SK-N-SH treated with all-trans-retinoic acid at 6 μM for 48 hours (cell line): ENCODE measurements around the gene AKAP17A.
"Not testable (repeated sequence)": the region's sequence is repeated elsewhere in the genome, so short reads cannot be mapped to it uniquely, and the experiment has no call there.

Experiments used
- ATAC-seq: fragments of 200-7000 bp; cut with Tn5 transposase; 3 replicates; pipeline ENCODE4 v1.9.1; 2020; ENCODE audit warnings: mild to moderate bottlenecking, moderate library complexity
- ARNTL ChIP-seq: fragments of 450-650 bp; formaldehyde crosslinking; IDR thresholded peaks from 2 replicates; pipeline ENCODE4 v1.5.0; 2020; ENCODE audit warnings: low read depth, mild to moderate bottlenecking, moderate library complexity, borderline replicate concordance
- BACH2 ChIP-seq: fragments of 250-450 bp; sonication (Bioruptor Pico); IDR thresholded peaks from 2 replicates; pipeline ENCODE4 v1.9.0; 2021; ENCODE audit warnings: mild to moderate bottlenecking, borderline replicate concordance
- CSDC2 ChIP-seq: fragments of 250-450 bp; sonication (Bioruptor Pico); IDR thresholded peaks from 2 replicates; pipeline ENCODE4 v1.5.0; 2020; ENCODE audit warnings: mild to moderate bottlenecking, moderate library complexity
- ISL1 ChIP-seq: fragments of 250-450 bp; sonication (Bioruptor Pico); IDR thresholded peaks from 2 replicates; pipeline ENCODE4 v2.1.2; 2022; ENCODE audit warnings: mild to moderate bottlenecking, moderate library complexity
- OSR1 ChIP-seq: fragments of 250-450 bp; sonication (Bioruptor Pico); IDR thresholded peaks from 2 replicates; pipeline ENCODE4 v1.8.0; 2022; ENCODE audit warnings: moderate library complexity, mild to moderate bottlenecking, inconsistent platforms
- PPARA ChIP-seq: fragments of 250-450 bp; sonication (Bioruptor Pico); IDR thresholded peaks from 2 replicates; pipeline ENCODE4 v1.5.0; 2020; ENCODE audit warnings: mild to moderate bottlenecking, borderline replicate concordance
- SNAI2 ChIP-seq: fragments of 250-450 bp; sonication (Bioruptor Pico); IDR thresholded peaks from 2 replicates; pipeline ENCODE4 v1.5.0; 2020; ENCODE audit warnings: mild to moderate bottlenecking, moderate library complexity
- TCF4 ChIP-seq: fragments of 250-450 bp; sonication (Bioruptor Pico); IDR thresholded peaks from 2 replicates; pipeline ENCODE4 v1.8.0; 2021; ENCODE audit warnings: mild to moderate bottlenecking, moderate library complexity, borderline replicate concordance
- TOX ChIP-seq: fragments of 250-450 bp; sonication (Bioruptor Pico); IDR thresholded peaks from 2 replicates; pipeline ENCODE4 v1.8.0; 2021; ENCODE audit warnings: mild to moderate bottlenecking, moderate library complexity, borderline replicate concordance
- ZFP3 ChIP-seq: fragments of 250-450 bp; sonication (Bioruptor Pico); IDR thresholded peaks from 2 replicates; pipeline ENCODE4 v1.5.0; 2020; ENCODE audit warnings: mild to moderate bottlenecking, moderate library complexity
- ZFP30 ChIP-seq: fragments of 450-650 bp; formaldehyde crosslinking; IDR thresholded peaks from 2 replicates; pipeline ENCODE4 v1.5.0; 2022; ENCODE audit warnings: mild to moderate bottlenecking, moderate library complexity
- ZNF565 ChIP-seq: fragments of 450-650 bp; formaldehyde crosslinking; conservative IDR thresholded peaks from 2 replicates; pipeline ENCODE4 v1.5.0; 2020; ENCODE audit warnings: low read depth, mild to moderate bottlenecking, moderate library complexity
- ZNF70 ChIP-seq: fragments of 450-650 bp; formaldehyde crosslinking; IDR thresholded peaks from 2 replicates; pipeline ENCODE4 v1.5.0; 2020; ENCODE audit warnings: mild to moderate bottlenecking, moderate library complexity
- ZNF8 ChIP-seq: fragments of 450-650 bp; formaldehyde crosslinking; IDR thresholded peaks from 2 replicates; pipeline ENCODE4 v1.5.0; 2020; ENCODE audit warnings: mild to moderate bottlenecking, moderate library complexity
- TF ChIP-seq, protein P1 (sequence below): fragments of 250-450 bp; sonication (Bioruptor Pico); IDR thresholded peaks from 2 replicates; pipeline ENCODE4 v1.8.0; 2021; ENCODE audit warnings: low read depth, mild to moderate bottlenecking, moderate library complexity, borderline replicate concordance
- TF ChIP-seq, protein P2 (sequence below): fragments of 250-450 bp; sonication (Bioruptor Pico); IDR thresholded peaks from 2 replicates; pipeline ENCODE4 v1.5.1; 2021; ENCODE audit warnings: mild to moderate bottlenecking, moderate library complexity
- TF ChIP-seq, protein P3 (sequence below): fragments of 250-450 bp; sonication (Bioruptor Pico); IDR thresholded peaks from 2 replicates; pipeline ENCODE4 v1.8.0; 2020; ENCODE audit warnings: mild to moderate bottlenecking, moderate library complexity, borderline replicate concordance
- TF ChIP-seq, protein P4 (sequence below): fragments of 250-450 bp; sonication (Bioruptor Pico); IDR thresholded peaks from 2 replicates; pipeline ENCODE4 v1.5.0; 2020; ENCODE audit warnings: mild to moderate bottlenecking, moderate library complexity

AKAP17A gene

DNA sequence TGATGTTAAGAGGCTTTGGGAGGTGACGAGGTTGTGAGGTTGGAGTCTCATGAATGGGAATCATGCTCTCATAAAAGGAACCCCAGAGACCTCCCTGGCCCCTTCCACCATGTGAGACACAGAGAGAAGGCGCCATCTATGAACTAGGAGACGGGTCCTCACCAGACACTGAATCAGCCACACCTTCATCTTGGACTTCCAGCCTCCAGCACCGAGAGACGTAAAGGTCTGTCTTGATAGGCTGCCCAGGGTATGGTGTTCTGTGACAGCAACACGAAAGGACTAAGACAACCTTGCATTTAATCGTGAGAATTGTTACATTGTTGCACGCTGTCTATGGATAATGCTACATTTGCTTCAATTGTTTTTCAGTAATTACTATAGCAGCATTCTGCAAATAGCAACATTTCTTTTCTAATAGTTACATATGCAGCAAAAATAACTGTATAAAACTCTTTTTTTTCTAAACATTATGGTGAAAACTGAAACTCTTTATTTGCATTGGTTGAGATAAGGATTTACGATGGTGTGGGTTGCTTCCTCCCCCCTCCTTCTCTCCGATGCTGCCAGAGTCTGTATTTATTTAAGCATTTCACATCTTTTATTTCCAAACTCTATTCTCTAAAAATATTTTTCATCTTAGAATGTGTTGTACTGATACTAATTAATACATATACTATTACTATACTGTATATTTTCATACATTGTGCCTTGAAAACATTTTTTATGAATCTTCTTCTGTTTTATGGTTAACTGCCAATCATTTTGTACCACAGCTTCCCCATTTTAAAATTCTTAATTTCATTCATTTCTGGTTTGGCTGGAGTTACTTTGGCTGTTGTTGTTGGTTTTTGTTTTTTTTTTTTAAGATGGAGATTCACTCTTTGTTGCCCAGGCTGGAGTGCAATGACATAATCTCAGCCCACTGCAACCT is 26.4 kb upstream of the AKAP17A start:
- TF ChIP-seq, protein P1, sequence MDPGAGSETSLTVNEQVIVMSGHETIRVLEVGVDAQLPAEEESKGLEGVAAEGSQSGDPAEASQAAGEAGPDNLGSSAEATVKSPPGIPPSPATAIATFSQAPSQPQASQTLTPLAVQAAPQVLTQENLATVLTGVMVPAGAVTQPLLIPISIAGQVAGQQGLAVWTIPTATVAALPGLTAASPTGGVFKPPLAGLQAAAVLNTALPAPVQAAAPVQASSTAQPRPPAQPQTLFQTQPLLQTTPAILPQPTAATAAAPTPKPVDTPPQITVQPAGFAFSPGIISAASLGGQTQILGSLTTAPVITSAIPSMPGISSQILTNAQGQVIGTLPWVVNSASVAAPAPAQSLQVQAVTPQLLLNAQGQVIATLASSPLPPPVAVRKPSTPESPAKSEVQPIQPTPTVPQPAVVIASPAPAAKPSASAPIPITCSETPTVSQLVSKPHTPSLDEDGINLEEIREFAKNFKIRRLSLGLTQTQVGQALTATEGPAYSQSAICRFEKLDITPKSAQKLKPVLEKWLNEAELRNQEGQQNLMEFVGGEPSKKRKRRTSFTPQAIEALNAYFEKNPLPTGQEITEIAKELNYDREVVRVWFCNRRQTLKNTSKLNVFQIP (CRISPR knock-in tag): no peak
- TF ChIP-seq ARNTL (CRISPR knock-in tag): no peak
- no peak for ATAC-seq

DNA sequence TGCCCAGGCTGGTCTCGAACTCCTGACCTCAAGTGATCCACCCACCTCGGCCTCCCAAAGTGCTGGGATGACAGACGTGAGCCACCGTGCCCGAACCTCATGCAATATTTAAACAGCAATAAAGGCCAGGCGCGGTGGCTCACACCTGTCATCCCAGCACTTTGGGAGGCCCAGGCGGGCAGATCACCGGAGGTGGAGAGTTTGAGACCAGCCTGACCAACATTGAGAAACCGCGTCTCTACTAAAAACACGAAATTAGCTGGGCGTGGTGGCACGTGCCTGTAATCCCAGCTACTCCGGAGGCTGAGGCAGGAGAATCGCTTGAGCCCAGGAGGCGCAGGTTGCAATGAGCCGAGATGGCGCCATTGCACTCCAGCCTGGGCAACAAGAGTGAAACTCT is 17.2 kb upstream of the AKAP17A start:
- not testable (repeated sequence) for ATAC-seq

DNA sequence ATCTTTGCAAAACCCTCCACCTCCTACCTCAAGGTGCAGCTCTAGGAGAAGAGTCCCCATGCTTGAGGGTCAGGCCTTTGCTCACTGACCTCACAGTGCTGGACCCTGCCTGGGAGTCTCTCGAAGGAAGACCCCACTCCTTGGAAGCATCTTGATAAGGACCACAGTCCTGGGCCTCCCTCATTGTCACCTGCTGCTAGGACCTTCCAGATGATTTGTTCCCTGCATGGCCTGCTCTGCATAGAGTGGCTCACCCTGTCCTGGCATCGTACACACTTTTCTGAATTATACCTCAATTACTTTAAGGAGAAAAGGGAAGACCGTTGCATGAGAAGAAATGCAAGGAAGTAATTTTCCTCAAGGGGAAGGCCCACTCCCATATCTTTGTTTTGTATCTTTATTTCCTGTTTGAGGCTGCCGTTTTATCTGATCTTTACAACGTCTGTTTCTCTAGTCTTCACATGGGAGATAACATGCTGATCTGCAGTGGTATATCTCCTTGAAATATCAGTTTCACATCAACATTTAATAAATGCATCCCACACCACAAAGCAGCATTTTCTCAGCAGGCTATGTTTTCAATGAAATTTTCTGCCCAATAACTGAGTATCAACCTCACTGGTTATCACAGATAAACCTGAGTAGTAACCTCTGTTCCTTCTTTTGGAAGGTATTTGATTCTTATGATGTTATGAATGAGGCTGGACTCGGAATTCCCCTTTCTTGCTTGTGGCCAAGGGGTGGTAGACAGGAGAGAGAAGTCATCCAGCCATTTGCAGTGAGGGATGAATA is 15.0 kb upstream of the AKAP17A start:
- no peak for ATAC-seq
- TF ChIP-seq, protein P2, sequence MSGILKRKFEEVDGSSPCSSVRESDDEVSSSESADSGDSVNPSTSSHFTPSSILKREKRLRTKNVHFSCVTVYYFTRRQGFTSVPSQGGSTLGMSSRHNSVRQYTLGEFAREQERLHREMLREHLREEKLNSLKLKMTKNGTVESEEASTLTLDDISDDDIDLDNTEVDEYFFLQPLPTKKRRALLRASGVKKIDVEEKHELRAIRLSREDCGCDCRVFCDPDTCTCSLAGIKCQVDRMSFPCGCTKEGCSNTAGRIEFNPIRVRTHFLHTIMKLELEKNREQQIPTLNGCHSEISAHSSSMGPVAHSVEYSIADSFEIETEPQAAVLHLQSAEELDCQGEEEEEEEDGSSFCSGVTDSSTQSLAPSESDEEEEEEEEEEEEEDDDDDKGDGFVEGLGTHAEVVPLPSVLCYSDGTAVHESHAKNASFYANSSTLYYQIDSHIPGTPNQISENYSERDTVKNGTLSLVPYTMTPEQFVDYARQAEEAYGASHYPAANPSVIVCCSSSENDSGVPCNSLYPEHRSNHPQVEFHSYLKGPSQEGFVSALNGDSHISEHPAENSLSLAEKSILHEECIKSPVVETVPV (CRISPR knock-in tag): no peak
- TF ChIP-seq ZFP3 (CRISPR knock-in tag): no peak
- TF ChIP-seq TCF4 (CRISPR knock-in tag): no peak
- TF ChIP-seq ZNF565 (CRISPR knock-in tag): no peak
- no peak for TF ChIP-seq ZNF70
- TF ChIP-seq ARNTL (CRISPR knock-in tag): no peak
- TF ChIP-seq TOX (CRISPR knock-in tag): no peak
- TF ChIP-seq SNAI2 (CRISPR knock-in tag): no peak
- TF ChIP-seq, protein P3, sequence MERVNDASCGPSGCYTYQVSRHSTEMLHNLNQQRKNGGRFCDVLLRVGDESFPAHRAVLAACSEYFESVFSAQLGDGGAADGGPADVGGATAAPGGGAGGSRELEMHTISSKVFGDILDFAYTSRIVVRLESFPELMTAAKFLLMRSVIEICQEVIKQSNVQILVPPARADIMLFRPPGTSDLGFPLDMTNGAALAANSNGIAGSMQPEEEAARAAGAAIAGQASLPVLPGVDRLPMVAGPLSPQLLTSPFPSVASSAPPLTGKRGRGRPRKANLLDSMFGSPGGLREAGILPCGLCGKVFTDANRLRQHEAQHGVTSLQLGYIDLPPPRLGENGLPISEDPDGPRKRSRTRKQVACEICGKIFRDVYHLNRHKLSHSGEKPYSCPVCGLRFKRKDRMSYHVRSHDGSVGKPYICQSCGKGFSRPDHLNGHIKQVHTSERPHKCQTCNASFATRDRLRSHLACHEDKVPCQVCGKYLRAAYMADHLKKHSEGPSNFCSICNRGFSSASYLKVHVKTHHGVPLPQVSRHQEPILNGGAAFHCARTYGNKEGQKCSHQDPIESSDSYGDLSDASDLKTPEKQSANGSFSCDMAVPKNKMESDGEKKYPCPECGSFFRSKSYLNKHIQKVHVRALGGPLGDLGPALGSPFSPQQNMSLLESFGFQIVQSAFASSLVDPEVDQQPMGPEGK: no peak
- no peak for TF ChIP-seq ISL1 (CRISPR knock-in tag)
- no peak for TF ChIP-seq CSDC2
- TF ChIP-seq, protein P4, sequence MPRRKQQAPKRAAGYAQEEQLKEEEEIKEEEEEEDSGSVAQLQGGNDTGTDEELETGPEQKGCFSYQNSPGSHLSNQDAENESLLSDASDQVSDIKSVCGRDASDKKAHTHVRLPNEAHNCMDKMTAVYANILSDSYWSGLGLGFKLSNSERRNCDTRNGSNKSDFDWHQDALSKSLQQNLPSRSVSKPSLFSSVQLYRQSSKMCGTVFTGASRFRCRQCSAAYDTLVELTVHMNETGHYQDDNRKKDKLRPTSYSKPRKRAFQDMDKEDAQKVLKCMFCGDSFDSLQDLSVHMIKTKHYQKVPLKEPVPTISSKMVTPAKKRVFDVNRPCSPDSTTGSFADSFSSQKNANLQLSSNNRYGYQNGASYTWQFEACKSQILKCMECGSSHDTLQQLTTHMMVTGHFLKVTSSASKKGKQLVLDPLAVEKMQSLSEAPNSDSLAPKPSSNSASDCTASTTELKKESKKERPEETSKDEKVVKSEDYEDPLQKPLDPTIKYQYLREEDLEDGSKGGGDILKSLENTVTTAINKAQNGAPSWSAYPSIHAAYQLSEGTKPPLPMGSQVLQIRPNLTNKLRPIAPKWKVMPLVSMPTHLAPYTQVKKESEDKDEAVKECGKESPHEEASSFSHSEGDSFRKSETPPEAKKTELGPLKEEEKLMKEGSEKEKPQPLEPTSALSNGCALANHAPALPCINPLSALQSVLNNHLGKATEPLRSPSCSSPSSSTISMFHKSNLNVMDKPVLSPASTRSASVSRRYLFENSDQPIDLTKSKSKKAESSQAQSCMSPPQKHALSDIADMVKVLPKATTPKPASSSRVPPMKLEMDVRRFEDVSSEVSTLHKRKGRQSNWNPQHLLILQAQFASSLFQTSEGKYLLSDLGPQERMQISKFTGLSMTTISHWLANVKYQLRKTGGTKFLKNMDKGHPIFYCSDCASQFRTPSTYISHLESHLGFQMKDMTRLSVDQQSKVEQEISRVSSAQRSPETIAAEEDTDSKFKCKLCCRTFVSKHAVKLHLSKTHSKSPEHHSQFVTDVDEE (CRISPR knock-in tag): no peak
- no peak for TF ChIP-seq ZNF8

DNA sequence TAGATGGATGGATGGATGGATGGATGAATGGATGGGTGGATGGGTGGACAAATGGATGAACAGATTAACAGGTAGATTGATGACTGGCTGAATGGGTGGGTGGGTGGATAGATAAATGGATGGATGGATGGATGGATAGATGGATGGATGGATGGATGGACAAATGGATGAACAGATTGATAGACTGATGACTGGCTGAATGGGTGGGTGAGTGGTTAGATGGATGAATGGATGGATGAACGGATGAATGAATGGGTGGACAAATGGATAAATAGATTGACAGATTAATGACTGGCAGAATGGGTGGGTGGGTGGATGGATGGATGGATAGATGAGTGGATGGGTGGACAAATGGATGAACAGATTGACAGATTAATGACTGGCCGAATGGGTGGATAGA is 13.6 kb upstream of the AKAP17A start:
- no peak for ATAC-seq
- TF ChIP-seq TCF4 (CRISPR knock-in tag) (no peak), TOX (CRISPR knock-in tag) (no peak), PPARA (CRISPR knock-in tag) (no peak), ARNTL (CRISPR knock-in tag) (no peak), ZFP30 (no peak), ZNF8 (no peak), ZNF565 (CRISPR knock-in tag) (no peak), BACH2 (no peak), ZNF70 (no peak), OSR1 (CRISPR knock-in tag) (no peak), ISL1 (CRISPR knock-in tag) (no peak)
- TF ChIP-seq, protein P4 (CRISPR knock-in tag): no peak
